KOPT-K1 (cell line): ENCODE data around the gene RAB22A.
A peak's percentile ranks its signal among the peaks of the same experiment; 100 is the strongest.

ENCODE experiments used
- H3K27ac ChIP-seq: fragments of 200-600 bp; sonication (generic); 2 replicates; pipeline ENCODE4 v1.5.1; 2016; ENCODE audit warnings: antibody characterized with exemption, mild to moderate bottlenecking, low read depth, low read length; ENCODE audit not compliant: poor library complexity, severe bottlenecking
- H3K36me3 ChIP-seq: fragments of 200-600 bp; sonication (generic); 2 replicates; pipeline ENCODE4 v1.5.1; 2017; ENCODE audit warnings: antibody characterized with exemption, mild to moderate bottlenecking, low read length, moderate library complexity; ENCODE audit not compliant: insufficient read depth
- H3K9me3 ChIP-seq: fragments of 200-600 bp; sonication (generic); 2 replicates; pipeline ENCODE4 v1.5.1; 2017; ENCODE audit warnings: antibody characterized with exemption, low read length, mild to moderate bottlenecking; ENCODE audit not compliant: insufficient read depth, poor library complexity, severe bottlenecking

Gene RAB22A

GRCh38 chr20:58309591-58310290, at the start of gene RAB22A:
Gene RAB22A, plus strand, starts transcription at chr20:58309715. Its CDS starts 262 bp downstream, at chr20:58309977.
- peaks cover 24% of the 10 kb centered on the region for H3K36me3 ChIP-seq
- H3K9me3 ChIP-seq: no peaks in the 10 kb centered on the region
- H3K27ac ChIP-seq: peak within 1 kb of the TSS; percentile 60

- no peaks in the 10 kb centered on the region for H3K36me3 ChIP-seq
- H3K9me3 ChIP-seq: no peaks in the 10 kb centered on the region
- H3K27ac ChIP-seq: no peak overlapping the region
Observed at GRCh38 chr20:58260006-58260405, 49.5 kb upstream of the RAB22A start.

GRCh38 chr20:58261660-58262059, 47.9 kb upstream of the RAB22A start:
- H3K36me3 ChIP-seq: no peaks in the 10 kb centered on the region
- H3K27ac ChIP-seq: no peak overlapping the region
- no peaks in the 10 kb centered on the region for H3K9me3 ChIP-seq

GRCh38 chr20:58264271-58264670, 45.2 kb upstream of the RAB22A start:
- H3K36me3 ChIP-seq: no peaks in the 10 kb centered on the region
- H3K9me3 ChIP-seq: no peaks in the 10 kb centered on the region
- H3K27ac ChIP-seq: no peak overlapping the region

- no peaks in the 10 kb centered on the region for H3K9me3 ChIP-seq
- no peaks in the 10 kb centered on the region for H3K36me3 ChIP-seq
- no peak overlapping the region for H3K27ac ChIP-seq
Observed at GRCh38 chr20:58267389-58268215, 41.9 kb upstream of the RAB22A start.

- Histone ChIP-seq H3K27ac (no peak overlapping the region), H3K9me3 (no peaks in the 10 kb centered on the region), H3K36me3 (no peaks in the 10 kb centered on the region)
Observed at GRCh38 chr20:58268421-58268821, 41.1 kb upstream of the RAB22A start.

GRCh38 chr20:58268936-58269619, 40.4 kb upstream of the RAB22A start:
- no peaks in the 10 kb centered on the region for H3K36me3 ChIP-seq
- no peaks in the 10 kb centered on the region for H3K9me3 ChIP-seq
- H3K27ac ChIP-seq: peak overlapping the region; percentile 22

- no peaks in the 10 kb centered on the region for H3K9me3 ChIP-seq
- no peak overlapping the region for H3K27ac ChIP-seq
- no peaks in the 10 kb centered on the region for H3K36me3 ChIP-seq
Observed at GRCh38 chr20:58271606-58272351, 37.7 kb upstream of the RAB22A start.

- Histone ChIP-seq H3K9me3 (no peaks in the 10 kb centered on the region), H3K36me3 (no peaks in the 10 kb centered on the region), H3K27ac (no peak overlapping the region)
Observed at GRCh38 chr20:58274384-58274783, 35.1 kb upstream of the RAB22A start.

GRCh38 chr20:58277107-58277506, 32.4 kb upstream of the RAB22A start:
- Histone ChIP-seq H3K27ac (no peak overlapping the region), H3K36me3 (no peaks in the 10 kb centered on the region), H3K9me3 (no peaks in the 10 kb centered on the region)

GRCh38 chr20:58277578-58278472, 31.7 kb upstream of the RAB22A start:
- Histone ChIP-seq H3K27ac (no peak overlapping the region), H3K36me3 (no peaks in the 10 kb centered on the region), H3K9me3 (no peaks in the 10 kb centered on the region)

GRCh38 chr20:58286729-58287128, 22.8 kb upstream of the RAB22A start:
- H3K36me3 ChIP-seq: no peaks in the 10 kb centered on the region
- no peak overlapping the region for H3K27ac ChIP-seq
- H3K9me3 ChIP-seq: no peaks in the 10 kb centered on the region

- no peaks in the 10 kb centered on the region for H3K9me3 ChIP-seq
- no peak overlapping the region for H3K27ac ChIP-seq
- H3K36me3 ChIP-seq: no peaks in the 10 kb centered on the region
Observed at GRCh38 chr20:58287638-58288037, 21.9 kb upstream of the RAB22A start.

GRCh38 chr20:58289143-58289542, 20.4 kb upstream of the RAB22A start:
- no peak overlapping the region for H3K27ac ChIP-seq
- no peaks in the 10 kb centered on the region for H3K9me3 ChIP-seq
- no peaks in the 10 kb centered on the region for H3K36me3 ChIP-seq
